ENCODE results near the gene FARP1.

The FARP1 gene

DNA sequence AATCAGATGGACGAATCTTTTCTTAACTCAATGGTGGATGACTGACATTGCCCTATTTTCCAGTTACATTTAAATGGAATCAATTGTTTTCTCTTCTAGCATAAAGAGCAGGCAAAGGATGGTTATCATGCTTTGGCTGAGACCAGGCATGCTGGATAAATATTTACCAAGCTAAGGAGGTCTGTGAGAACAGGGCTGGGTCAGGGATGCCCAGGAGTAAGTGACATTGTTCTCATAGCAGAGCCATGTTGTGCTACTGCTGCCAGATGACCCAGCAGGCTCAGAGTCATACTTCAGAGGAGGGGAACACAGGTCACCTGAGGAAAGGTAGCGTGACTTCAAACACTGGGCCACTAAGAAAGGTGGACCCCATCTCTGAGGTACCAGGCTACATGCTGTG is 150.2 kb downstream of the FARP1 start:
- no peak for FAIRE-seq
- TF ChIP-seq, protein P1, sequence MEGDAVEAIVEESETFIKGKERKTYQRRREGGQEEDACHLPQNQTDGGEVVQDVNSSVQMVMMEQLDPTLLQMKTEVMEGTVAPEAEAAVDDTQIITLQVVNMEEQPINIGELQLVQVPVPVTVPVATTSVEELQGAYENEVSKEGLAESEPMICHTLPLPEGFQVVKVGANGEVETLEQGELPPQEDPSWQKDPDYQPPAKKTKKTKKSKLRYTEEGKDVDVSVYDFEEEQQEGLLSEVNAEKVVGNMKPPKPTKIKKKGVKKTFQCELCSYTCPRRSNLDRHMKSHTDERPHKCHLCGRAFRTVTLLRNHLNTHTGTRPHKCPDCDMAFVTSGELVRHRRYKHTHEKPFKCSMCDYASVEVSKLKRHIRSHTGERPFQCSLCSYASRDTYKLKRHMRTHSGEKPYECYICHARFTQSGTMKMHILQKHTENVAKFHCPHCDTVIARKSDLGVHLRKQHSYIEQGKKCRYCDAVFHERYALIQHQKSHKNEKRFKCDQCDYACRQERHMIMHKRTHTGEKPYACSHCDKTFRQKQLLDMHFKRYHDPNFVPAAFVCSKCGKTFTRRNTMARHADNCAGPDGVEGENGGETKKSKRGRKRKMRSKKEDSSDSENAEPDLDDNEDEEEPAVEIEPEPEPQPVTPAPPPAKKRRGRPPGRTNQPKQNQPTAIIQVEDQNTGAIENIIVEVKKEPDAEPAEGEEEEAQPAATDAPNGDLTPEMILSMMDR (IDR thresholded peaks at IDR 0.05; ENCODE audit: insufficient read depth, missing control alignments), result no peak
- DNase-seq (ENCODE audit: insufficient read length, low spot score), result no peak

- TF ChIP-seq, protein P1 (IDR thresholded peaks at IDR 0.05; ENCODE audit: insufficient read depth, missing control alignments), result no peak
- DNase-seq (ENCODE audit: insufficient read length, low spot score) (no peak), FAIRE-seq (no peak)
These were observed 150.8 kb downstream of the FARP1 start for GRCh38 chr13:98293570-98294142.

DNA sequence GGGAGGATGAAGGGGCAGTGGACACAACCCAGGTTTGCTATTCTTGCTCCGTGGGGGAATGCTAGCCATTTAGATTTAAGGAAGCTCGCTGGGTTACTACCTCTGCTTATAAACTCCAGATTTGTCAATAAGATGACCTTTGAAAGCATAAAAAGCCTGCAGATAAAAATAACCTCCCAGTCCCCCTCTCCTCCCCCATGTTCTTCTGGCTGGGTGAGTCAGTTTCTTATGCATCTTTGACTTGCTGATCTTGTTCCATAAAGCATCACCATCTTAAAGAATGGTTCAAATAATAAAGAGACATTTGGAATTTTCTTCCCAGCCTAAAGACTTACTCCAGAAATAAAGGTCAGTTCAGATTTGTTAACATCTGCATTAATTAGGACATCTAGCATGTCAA is 152.5 kb downstream of the FARP1 start:
- no peak for DNase-seq (ENCODE audit: insufficient read length, low spot score)
- FAIRE-seq, result no peak
- TF ChIP-seq, protein P1 (IDR thresholded peaks at IDR 0.05; ENCODE audit: insufficient read depth, missing control alignments), result no peak

DNA sequence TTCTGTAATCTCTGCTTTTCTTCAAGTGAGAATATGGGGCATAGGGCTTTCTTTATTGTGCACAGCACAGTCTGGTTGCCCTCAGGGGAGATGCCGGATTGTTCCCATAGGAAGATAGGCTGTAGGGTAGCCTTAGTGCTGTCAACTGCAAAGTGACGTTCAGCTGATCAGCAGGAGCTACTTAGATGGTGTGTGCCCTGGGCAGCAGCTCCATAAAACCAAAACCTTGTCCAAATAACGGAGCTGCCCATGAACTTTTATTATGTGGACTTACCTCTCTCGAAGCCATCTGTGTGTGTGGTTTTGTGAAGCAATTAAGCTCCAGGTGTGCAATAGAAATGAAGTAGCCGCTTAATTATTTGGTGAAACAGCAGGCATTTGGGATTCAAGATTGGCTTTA is 154.2 kb downstream of the FARP1 start:
- TF ChIP-seq, protein P1 (IDR thresholded peaks at IDR 0.05; ENCODE audit: insufficient read depth, missing control alignments), result no peak
- FAIRE-seq (no peak), DNase-seq (ENCODE audit: insufficient read length, low spot score) (no peak)

GRCh38 chr13:98297745-98298144 is 154.9 kb downstream of the FARP1 start:
- TF ChIP-seq, protein P1 (IDR thresholded peaks at IDR 0.05; ENCODE audit: insufficient read depth, missing control alignments), result no peak
- FAIRE-seq, result no peak
- no peak for DNase-seq (ENCODE audit: insufficient read length, low spot score)

- FAIRE-seq (no peak), DNase-seq (ENCODE audit: insufficient read length, low spot score) (no peak)
- TF ChIP-seq, protein P1 (IDR thresholded peaks at IDR 0.05; ENCODE audit: insufficient read depth, missing control alignments), result no peak
These were observed 155.7 kb downstream of the FARP1 start for GRCh38 chr13:98298599-98298998.

- TF ChIP-seq, protein P1 (IDR thresholded peaks at IDR 0.05; ENCODE audit: insufficient read depth, missing control alignments), result no peak
- FAIRE-seq (no peak), DNase-seq (ENCODE audit: insufficient read length, low spot score) (no peak)
These were observed 156.5 kb downstream of the FARP1 start for GRCh38 chr13:98299235-98299965.
